GF-D8 (cell line): ENCODE results near the gene RALGPS2.
"Not testable (repeated sequence)": the region's sequence is repeated elsewhere in the genome, so short reads cannot be mapped to it uniquely, and the experiment has no call there.

ENCODE experiments used
- DNase-seq: peaks from one replicate; lab custom pipeline; 2025; lab: John Stamatoyannopoulos, UW

The RALGPS2 gene

GRCh38 chr1:178781533-178782330, 56.7 kb downstream of the RALGPS2 start:
- DNase-seq: no peak

DNA sequence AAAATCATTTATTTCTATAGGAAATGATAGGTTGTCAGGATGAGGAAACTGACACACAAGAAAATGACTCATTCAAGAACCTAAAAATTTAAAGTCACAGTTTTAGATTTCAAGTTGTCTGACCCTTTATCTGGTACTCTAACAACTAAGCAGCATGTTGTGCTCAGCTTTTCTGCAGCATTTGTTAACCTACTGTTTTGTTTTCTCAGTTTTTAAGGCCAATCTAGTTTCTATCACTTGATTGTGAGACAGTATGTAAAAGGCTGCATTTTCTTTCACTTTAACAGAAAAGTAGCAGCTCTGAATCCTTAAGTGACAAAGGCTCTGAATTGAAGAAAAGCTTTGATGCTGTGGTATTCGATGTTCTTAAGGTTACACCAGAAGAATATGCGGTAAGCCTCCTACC, 59.1 kb downstream of the RALGPS2 start:
- DNase-seq: no peak

DNA sequence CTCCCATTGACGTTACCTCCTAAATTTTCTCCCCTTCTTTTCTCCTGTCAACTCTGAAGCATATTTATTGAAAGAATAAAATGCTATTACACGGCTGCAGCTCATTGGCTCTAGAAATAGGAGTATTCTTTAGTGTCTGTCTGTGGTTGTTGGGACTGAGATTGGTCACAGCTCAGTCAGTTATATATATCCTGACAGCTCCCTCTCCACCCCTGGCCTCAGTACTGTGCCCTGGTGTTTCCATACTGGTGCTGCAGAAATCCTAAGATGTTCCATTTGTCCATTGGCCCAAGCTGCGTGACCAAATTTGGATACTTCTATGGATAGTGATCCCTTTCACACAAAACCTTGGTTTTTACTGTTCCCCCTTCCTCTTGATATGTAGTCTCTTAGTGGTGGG, 67.3 kb downstream of the RALGPS2 start:
- DNase-seq: no peak

DNA sequence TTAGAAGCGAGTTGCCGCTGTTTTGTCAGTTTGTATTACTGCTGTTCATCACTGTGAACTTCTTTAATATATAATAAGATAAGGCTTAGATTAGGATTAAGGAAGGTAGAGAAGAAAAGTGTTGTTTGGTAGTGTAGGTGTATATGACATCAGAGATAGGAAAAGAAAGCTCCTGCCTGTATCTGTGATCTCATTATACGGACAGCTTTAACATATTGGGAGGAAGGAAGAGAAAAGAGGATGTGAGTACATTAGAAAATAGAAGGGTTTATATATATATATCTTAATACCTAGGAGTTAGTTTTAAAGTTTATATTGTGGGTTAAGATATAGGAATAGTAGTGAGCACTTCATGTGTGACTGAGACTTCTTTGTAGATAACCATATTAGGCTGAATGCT, 71.0 kb downstream of the RALGPS2 start:
- DNase-seq: no peak

- DNase-seq: no peak
Measured at GRCh38 chr1:178797590-178797989, 72.5 kb downstream of the RALGPS2 start.

DNA sequence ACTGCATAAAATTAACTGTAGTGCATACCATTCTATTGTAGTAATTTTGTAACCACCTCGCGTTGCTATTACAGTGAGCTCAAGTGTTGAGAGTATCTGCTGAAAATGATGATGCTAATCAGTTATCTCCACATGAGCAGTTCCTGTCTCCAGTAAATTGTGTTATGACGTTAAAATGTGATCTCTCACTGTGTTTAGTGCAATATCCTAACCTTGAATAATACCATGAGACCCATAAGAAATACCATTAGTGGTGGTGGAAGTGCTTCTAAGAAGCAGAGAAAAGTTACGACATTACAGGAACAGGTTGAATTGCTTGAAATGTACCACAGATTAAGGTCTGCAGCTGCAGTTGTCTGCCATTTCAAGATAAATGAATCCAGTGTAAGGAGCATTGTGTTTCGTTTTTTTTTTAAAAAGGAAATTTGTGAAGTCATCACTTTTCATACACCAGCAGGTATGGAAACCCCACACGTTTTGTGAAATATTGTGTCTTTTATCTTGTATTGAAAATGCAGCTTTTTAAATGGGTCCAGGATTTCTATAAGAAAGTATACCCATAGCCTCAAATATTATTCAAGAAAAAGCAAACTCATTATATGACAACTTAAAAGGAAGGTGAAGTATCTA, 73.3 kb downstream of the RALGPS2 start:
- peak; percentile 10 for DNase-seq

DNA sequence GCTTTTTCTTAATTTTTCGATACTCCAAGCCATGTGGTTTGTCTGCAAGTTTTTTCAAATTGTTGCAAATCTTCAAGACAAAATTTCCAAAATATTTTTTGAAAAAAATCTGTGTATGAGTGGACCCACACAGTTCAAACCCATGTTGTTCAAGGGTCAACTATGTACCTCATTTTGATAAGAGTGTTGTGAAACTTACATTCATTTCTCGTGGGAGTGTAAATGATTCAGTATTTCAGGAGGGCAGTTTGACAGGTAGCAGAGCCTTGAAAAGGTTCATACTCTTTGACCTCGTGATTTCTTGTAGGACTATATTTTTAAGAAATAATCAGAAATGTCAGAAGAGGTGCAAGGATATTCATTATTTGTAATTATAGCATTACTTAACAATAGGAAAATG, 77.8 kb downstream of the RALGPS2 start:
- DNase-seq: no peak

- DNase-seq: no peak
Measured at GRCh38 chr1:178806665-178807300, 81.7 kb downstream of the RALGPS2 start.

DNA sequence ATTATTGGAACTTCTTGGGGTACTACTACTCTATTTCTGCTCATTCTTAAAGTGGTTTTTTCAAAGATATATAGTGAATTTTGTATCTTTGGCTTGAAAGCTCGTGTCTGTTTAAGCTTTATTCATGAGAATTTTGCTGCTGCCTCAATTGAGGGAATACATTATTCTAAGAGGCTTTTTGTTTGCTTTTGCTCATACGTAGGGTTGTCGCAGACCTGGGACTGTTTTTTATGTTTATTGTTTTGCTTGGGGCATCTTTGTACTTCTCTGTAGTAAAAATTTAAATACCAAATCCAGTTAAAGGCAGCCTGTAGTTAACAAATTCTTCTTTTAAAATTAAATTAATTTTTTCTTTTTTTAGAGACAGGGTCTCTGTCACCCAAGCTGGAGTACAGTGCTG, 83.5 kb downstream of the RALGPS2 start:
- no peak for DNase-seq

- DNase-seq: no peak
Measured at GRCh38 chr1:178810585-178810984, 85.5 kb downstream of the RALGPS2 start.

GRCh38 chr1:178818416-178818815, 93.4 kb downstream of the RALGPS2 start:
- no peak for DNase-seq

DNA sequence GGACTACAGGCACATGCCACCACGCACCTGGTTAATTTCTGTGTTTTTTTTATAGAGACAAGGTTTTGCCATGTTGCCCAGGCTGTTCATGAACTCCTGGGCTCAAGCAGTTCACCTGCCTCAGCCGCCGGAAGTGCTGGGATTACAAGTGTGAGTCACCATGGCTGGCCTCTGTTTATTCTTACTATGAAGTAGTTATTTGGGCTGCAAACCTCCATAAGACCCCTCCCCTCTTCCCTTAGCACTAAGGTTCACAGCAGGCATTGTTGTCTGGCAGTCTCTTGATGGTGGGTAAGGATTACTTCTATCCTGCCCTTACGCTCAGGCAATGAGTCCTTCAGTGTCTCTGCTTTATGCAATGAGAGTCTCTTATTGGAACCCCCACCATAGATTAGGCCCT, 94.1 kb downstream of the RALGPS2 start:
- DNase-seq: no peak

- no peak for DNase-seq
Measured at GRCh38 chr1:178821134-178821866, 96.3 kb downstream of the RALGPS2 start.

DNA sequence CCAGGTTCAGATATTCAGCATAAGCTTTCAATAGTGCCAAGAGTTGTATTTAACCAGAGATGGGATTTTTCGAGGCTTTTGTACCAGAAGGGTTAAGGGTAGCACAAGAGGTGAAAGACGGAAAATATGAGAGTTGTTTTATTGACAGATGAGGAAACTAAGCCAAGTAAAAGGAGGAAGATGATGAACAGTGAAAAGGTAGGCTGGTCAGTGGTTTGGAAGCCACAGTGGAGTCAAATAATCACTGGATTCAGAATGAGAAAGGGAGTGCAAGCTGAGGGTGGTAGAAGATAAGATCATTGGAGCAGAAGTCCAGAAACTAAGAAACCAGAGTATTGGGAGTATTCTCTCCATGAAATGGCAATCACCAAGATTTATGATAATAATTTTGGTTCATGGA, 100.1 kb downstream of the RALGPS2 start:
- DNase-seq: no peak

DNA sequence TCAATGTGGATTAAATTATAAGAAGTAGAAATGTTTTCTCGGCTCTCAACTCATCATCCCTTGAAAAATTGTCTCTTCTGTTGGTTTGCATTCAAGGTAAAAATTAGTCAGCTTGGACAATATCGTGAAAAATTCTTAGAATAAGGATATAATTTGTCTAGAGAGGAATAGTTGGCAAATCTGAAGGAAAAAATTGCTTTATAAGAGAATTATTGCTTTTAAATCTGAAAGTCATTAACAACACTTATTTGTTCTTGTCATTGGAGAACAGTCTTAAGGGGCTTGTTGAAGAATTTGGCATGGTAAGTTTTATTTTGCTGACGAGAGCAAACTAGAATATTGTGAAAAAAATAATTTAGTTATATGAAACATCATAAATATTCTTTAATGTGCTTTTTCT, 119.4 kb downstream of the RALGPS2 start:
- DNase-seq: no peak

- DNase-seq: no peak
Measured at GRCh38 chr1:178846306-178846705, 121.3 kb downstream of the RALGPS2 start.

DNA sequence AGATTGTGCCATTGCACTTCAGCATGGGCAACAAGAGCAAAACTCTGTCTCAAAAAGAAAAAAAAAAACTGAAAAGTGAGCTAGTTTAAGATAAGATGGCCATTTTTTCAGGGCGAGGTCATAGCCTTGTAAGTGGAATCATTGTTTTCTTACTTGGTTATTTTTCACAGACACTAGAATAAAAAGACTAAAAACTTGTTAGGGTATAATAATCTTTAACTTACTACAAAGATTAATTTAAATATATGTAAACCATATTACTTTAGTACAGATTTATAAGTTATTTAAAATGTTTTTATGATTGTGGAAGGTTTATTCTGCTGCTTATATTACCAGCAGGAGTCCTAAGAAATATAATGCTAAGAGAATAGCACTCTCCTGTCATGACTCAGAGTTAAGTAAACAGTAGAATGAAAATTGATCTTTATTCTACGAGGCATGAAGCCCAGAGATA, 122.4 kb downstream of the RALGPS2 start:
- DNase-seq: no peak

DNA sequence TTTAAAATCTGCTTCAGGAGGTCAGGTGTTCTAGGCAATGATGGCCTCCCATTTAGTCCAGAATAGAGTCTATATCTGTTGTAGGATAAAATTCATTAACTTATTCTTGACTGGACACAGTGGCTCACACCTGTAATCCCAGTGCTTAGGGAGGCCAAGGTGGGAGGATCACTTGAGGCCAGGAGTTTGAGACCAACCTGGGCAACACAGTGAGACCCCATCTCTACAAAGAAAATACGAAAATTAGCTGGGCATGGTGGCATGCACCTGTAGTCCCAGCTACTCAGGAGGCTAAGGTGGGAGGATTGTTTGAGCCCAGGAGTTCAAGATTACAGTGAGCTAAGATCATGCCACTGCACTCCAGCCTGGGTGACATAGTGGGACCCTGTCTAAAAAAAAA, 122.9 kb downstream of the RALGPS2 start:
- DNase-seq: not testable (repeated sequence)

- DNase-seq: no peak
Measured at GRCh38 chr1:178849918-178850317, 124.9 kb downstream of the RALGPS2 start.

DNA sequence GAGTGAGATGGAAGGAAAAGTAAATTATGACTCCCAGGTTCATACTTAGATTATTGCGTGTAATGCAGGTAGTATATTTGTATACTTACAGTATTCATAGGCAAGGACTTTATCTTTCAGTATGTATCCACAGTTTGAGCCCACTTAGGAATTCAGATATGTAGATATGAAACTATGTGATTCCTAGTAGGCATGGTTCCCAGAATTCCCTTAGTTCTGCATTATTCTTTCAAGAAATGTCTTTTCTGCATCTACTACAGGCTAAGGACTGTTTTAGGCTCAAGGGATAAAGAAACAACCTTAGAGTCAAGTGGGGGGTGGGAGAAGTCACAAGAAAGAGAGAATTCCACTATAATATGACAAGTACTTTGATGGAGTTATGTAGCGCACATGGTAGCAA, 132.1 kb downstream of the RALGPS2 start:
- no peak for DNase-seq

DNA sequence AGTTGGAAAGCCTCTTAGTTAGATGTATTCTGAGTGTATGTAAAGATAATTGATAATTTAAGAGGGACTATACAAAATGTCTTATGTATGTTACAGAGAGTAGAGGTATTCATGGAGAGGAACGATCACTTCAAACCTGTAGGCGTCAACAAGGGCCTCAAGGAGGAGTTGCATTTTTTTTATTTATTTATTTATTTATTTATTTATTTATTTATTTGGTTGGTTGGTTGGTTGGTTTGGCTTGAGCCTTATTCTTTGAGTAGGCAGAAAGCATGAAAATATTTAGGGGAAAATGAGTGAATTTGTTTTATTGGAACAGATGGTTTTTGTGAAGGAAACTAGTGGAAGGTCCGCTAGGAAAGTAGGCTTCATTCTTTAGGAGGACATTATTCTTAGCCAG, 137.4 kb downstream of the RALGPS2 start:
- DNase-seq: no peak

DNA sequence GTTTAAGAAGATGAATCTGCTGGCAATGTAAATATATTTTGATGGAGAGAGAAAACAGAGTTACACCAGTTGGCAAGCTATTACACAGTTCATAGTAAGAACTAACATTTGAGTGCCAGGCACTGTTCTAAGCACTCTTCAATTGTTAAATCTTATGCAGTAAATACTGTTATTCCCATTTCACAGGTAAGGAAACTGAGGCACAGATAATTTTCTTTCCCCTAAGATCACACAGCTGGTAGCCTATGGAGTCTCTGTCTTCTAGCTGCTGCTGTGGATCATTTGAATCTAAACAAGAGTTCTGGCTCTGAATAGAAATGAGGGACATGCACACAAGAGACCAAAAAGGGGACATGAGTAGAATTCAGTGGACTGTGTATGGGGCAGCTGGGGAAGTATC, 137.8 kb downstream of the RALGPS2 start:
- DNase-seq: no peak

DNA sequence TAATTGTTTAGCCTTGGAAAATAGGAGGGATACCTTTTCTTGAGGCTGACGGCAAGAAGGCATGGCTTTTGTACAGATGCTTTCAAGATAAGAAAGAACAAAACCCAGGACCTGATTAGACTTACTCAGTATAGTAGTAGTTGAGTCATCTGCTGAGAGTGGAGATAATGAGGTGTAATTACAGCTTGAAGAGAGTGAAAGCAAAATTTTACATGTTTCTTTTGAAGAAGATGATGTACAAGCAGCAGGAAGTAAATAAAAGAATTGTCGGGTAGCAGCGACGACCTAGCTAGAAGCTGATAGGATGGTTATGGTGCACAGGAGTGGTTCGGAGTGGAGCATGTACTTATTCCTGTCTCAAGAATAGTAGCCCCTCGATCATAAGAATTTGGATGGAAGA, 139.3 kb downstream of the RALGPS2 start:
- no peak for DNase-seq
